Immature natural killer cell (primary cell): ENCODE data around the gene WDR18. TPM values are rescaled to one million over a fixed set of nuclear protein-coding genes. Genes with fewer than 3 reads are reported as not detected.

Experiments
- DNase-seq, 3 donors: peaks; one replicate each; pipeline ENCODE4 v3.0.0; 2022; ENCODE audit warnings: mixed read lengths in 1 of 3
- H3K27ac Mint-ChIP-seq, 6 donors: one replicate each; pipeline ENCODE4 v1.8.0; 2020; ENCODE audit warnings: mixed read lengths in 6 of 6, mild to moderate bottlenecking in 5 of 6, inconsistent platforms in 4 of 6, moderate library complexity in 3 of 6
- H3K27me3 Mint-ChIP-seq, 3 donors: one replicate each; pipeline ENCODE4 v1.8.0; 2020 to 2021; ENCODE audit warnings: low read depth in 3 of 3, mild to moderate bottlenecking in 3 of 3, mixed read lengths in 3 of 3, moderate library complexity in 3 of 3, inconsistent platforms in 1 of 3
- H3K36me3 Mint-ChIP-seq, 3 donors: one replicate each; pipeline ENCODE4 v1.8.0; 2020; ENCODE audit warnings: mixed read lengths in 3 of 3, inconsistent platforms in 2 of 3, mild to moderate bottlenecking in 2 of 3
- H3K4me1 Mint-ChIP-seq, 2 donors: one replicate each; pipeline ENCODE4 v1.8.0; 2020; ENCODE audit warnings: inconsistent platforms in 2 of 2, mild to moderate bottlenecking in 2 of 2, mixed read lengths in 2 of 2, moderate library complexity in 1 of 2
- H3K4me3 Mint-ChIP-seq, 5 donors: one replicate each; pipeline ENCODE4 v1.8.0; 2020; ENCODE audit warnings: mild to moderate bottlenecking in 5 of 5, mixed read lengths in 5 of 5, inconsistent platforms in 3 of 5, moderate library complexity in 3 of 5
- H3K9me3 Mint-ChIP-seq, 6 donors: one replicate each; pipeline ENCODE4 v1.8.0; 2020; ENCODE audit warnings: mild to moderate bottlenecking in 6 of 6, mixed read lengths in 6 of 6, inconsistent platforms in 4 of 6, moderate library complexity in 3 of 6
- polyA plus RNA-seq, 3 donors: library from polyadenylated mRNA; unstranded; fragments of 300-500 nt; fragmentation: Illumina TruSeq; gene quantifications; one replicate each; pipeline ENCODE4 v1.2.3, GENCODE V29; 2021

WDR18 gene
- polyA plus RNA-seq, 3 donors from 2014 or later, result 60.5 to 116 (median 70.9) TPM

DNA sequence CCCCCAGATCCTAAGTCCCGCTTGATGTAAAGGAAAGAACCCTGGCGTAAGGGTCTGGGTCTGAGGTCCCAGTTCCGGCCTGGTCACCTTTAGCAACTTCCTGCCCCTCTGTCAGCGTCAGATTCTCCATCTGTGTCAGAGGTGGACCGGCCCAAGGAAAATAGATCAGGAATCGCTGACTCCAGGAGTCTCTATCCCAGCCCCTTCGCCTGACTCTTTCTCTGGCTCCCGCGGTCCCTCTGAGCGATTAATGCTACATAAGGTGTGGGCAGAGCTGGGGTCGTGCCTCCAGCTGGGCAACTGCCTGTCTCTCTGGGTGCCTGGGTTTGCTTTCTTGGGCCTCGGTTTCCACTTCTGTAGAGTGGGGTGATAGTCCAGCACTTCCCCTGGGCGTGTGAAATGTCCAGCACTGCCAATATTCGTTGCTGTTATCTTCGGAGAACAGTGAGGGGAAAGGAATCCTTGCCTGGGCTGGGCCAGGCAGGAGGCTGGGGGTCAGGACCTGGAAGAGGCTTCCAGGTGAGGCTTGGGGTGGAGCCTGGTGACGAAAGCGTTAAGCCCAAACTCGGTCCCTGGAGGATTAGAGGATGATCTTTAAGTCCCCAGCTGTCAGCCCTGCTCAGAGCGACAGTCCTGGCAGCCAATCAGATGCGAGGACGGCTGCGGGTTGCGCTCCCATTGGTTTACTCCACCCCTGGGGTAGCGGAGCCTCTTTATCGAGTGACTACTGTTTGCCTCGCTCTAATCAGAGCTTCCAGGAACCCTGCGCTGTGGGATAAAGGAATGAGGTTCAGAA, 56.5 kb downstream of the WDR18 start:
- Mint-ChIP-seq H3K27ac (peak overlapping the region; percentile 74 to 93 (median 92)), H3K4me3 (peak overlapping the region; percentile 97 to 99 (median 98)), H3K9me3 (no peaks in the 10 kb centered on the region), H3K36me3 (peaks cover 0 to 16% (median 0%) of the 10 kb centered on the region in 3 donors), H3K27me3 (peaks cover 0 to 18% (median 11%) of the 10 kb centered on the region in 3 donors), H3K4me1 (peaks cover 41 to 44% of the 10 kb centered on the region in 2 donors)
- peak; percentile 78 to 82 (median 80) for DNase-seq

DNA sequence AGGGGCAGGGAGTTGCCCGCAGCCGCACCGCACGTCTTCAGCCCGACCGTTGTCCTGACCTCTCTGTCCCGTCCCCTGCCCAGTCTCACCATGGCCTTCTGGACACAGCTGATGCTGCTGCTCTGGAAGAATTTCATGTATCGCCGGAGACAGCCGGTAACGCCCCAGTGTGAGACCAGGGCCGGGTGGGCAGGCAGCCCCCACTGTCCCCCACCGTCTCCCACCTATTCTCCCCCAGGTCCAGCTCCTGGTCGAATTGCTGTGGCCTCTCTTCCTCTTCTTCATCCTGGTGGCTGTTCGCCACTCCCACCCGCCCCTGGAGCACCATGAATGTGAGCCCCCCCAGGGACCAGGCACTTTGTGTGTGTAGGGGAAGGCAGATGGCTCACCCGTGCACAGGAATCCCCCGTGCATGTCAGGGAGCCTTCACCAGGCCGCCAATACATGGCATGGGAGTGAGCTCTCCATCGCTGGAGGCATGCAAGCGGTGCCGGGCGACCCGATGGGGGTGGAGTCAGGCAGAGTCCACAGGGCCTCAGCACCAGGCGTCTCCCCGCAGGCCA, 57.2 kb downstream of the WDR18 start:
- Mint-ChIP-seq H3K4me3 (peak overlapping the region; percentile 97 to 99 (median 98)), H3K36me3 (peaks cover 0 to 16% (median 0%) of the 10 kb centered on the region in 3 donors), H3K27me3 (peaks cover 0 to 15% (median 11%) of the 10 kb centered on the region in 3 donors), H3K27ac (peak overlapping the region in 5 of 6 donors; percentile 24 to 93 (median 79)), H3K4me1 (peaks cover 41 to 47% of the 10 kb centered on the region in 2 donors), H3K9me3 (no peaks in the 10 kb centered on the region)
- DNase-seq, result no peak

DNA sequence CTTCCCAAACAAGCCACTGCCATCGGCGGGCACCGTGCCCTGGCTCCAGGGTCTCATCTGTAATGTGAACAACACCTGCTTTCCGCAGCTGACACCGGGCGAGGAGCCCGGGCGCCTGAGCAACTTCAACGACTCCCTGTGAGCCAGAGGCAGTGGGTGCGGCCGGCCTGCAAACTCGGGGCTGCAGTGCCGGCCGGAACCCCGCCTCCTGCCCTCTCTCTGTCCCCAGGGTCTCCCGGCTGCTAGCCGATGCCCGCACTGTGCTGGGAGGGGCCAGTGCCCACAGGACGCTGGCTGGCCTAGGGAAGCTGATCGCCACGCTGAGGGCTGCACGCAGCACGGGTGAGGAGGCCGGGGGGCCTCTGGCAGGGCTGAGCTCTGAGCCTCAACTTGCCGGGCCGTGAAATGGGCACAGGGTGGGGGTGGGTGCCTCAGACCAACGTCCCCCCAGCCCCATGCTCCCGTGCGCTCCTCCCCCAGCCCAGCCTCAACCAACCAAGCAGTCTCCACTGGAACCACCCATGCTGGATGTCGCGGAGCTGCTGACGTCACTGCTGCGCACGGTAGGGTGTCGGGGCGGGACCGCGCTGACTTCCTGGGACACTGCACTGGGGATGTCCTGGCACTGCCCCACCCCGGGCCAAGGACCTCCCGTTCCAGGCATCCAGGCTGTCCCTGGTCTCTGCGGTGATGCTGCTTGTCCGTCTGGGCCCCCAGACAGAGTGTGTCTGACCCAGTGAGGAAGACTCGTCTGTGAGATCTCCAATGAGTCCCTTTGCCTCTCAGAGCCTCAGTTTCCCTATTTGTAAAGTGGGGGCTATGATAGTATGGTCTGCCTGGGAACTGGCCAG, 57.9 kb downstream of the WDR18 start:
- H3K4me1 Mint-ChIP-seq, result peaks cover 41 to 47% of the 10 kb centered on the region in 2 donors
- H3K27ac Mint-ChIP-seq, result no peak overlapping the region
- H3K4me3 Mint-ChIP-seq, result peak overlapping the region in 3 of 5 donors; percentile 21 to 59 (median 26)
- DNase-seq, result no peak
- peaks cover 0 to 15% (median 11%) of the 10 kb centered on the region in 3 donors for H3K27me3 Mint-ChIP-seq
- no peaks in the 10 kb centered on the region for H3K9me3 Mint-ChIP-seq
- H3K36me3 Mint-ChIP-seq, result peaks cover 0 to 13% (median 0%) of the 10 kb centered on the region in 3 donors

- no peaks in the 10 kb centered on the region for H3K9me3 Mint-ChIP-seq
- H3K36me3 Mint-ChIP-seq, result peaks cover 0 to 8% (median 0%) of the 10 kb centered on the region in 3 donors
- no peak for DNase-seq
- H3K27me3 Mint-ChIP-seq, result peaks cover 0 to 13% (median 9%) of the 10 kb centered on the region in 3 donors
- peak overlapping the region in 3 of 5 donors; percentile 21 to 59 (median 26) for H3K4me3 Mint-ChIP-seq
- peaks cover 36 to 42% of the 10 kb centered on the region in 2 donors for H3K4me1 Mint-ChIP-seq
- no peak overlapping the region for H3K27ac Mint-ChIP-seq
Measured at GRCh38 chr19:1042689-1043511, 58.8 kb downstream of the WDR18 start.

Other genes starting within 250 kb of the WDR18 start
- not detected for gene MISP, start 233.2 kb upstream of the WDR18 start, polyA plus RNA-seq
- 100 to 1,000 TPM in 1 of 3 donors, 10 to 100 TPM in 2; 70.0 to 185 (median 87.8) TPM for gene PTBP1, start 186.9 kb upstream of the WDR18 start, polyA plus RNA-seq
- not detected for gene PLPPR3, start 162.4 kb upstream of the WDR18 start, polyA plus RNA-seq
- gene AZU1, start 156.5 kb upstream of the WDR18 start, polyA plus RNA-seq, result not detected
- gene PRTN3, start 143.3 kb upstream of the WDR18 start, polyA plus RNA-seq, result not detected
- gene ELANE, start 132.0 kb upstream of the WDR18 start, polyA plus RNA-seq, result not detected
- 1 to 10 TPM; 1.5 to 4.1 (median 3.6) TPM for gene CFD, start 124.7 kb upstream of the WDR18 start, polyA plus RNA-seq
- 100 to 1,000 TPM in 1 of 3 donors, 10 to 100 TPM in 2; 44.2 to 112 (median 48.0) TPM for gene MED16, start 91.2 kb upstream of the WDR18 start, polyA plus RNA-seq
- gene RNU6-9, start 90.9 kb upstream of the WDR18 start, polyA plus RNA-seq, result not detected
- gene R3HDM4, start 71.1 kb upstream of the WDR18 start, polyA plus RNA-seq, result 100 to 1,000 TPM in 1 of 3 donors, 10 to 100 TPM in 2; 83.5 to 146 (median 85.8) TPM
- gene KISS1R, start 67.0 kb upstream of the WDR18 start, polyA plus RNA-seq, result not detected
- 1 to 10 TPM; 1.0 to 1.7 (median 1.4) TPM for gene ARID3A, start 58.3 kb upstream of the WDR18 start, polyA plus RNA-seq
- not detected for gene GRIN3B, start 16.1 kb downstream of the WDR18 start, polyA plus RNA-seq
- 100 to 1,000 TPM in 1 of 3 donors, 10 to 100 TPM in 2; 45.6 to 102 (median 61.1) TPM for gene TMEM259, start 36.8 kb downstream of the WDR18 start, polyA plus RNA-seq
- not detected for gene RNU6-2, start 37.2 kb downstream of the WDR18 start, polyA plus RNA-seq
- 100 to 1,000 TPM; 227 to 382 (median 255) TPM for gene CNN2, start 42.3 kb downstream of the WDR18 start, polyA plus RNA-seq
- 10 to 100 TPM in 1 of 3 donors, 1 to 10 TPM in 2; 4.5 to 13.3 (median 5.2) TPM for gene ABCA7, start 55.8 kb downstream of the WDR18 start, polyA plus RNA-seq
- 100 to 1,000 TPM; 164 to 417 (median 169) TPM for gene ARHGAP45, start 82.8 kb downstream of the WDR18 start, polyA plus RNA-seq
- 100 to 1,000 TPM; 182 to 288 (median 237) TPM for gene POLR2E, start 111.0 kb downstream of the WDR18 start, polyA plus RNA-seq
- 100 to 1,000 TPM; 225 to 320 (median 280) TPM for gene GPX4, start 119.6 kb downstream of the WDR18 start, polyA plus RNA-seq
- 1 to 10 TPM in 1 of 3 donors, under 1 TPM in 2; 0.27 to 3.4 (median 0.89) TPM for gene SBNO2, start 189.9 kb downstream of the WDR18 start, polyA plus RNA-seq
- 10 to 100 TPM; 10.8 to 14.5 (median 11.7) TPM for gene STK11, start 221.4 kb downstream of the WDR18 start, polyA plus RNA-seq